ENCODE results near the gene TUBA3D.

GRCh38 chr2:131516011-131516410 lies 40.1 kb downstream of the TUBA3D start:
- TF ChIP-seq CTCF (IDR thresholded peaks at IDR 0.05; ENCODE audit: low read depth, low read length, poor library complexity, severe bottlenecking) (no peak), EZH2phosphoT487 (IDR thresholded peaks at IDR 0.05; ENCODE audit: borderline replicate concordance, low read length) (no peak)

Data from DOHH2 (cell line).